Activated CD4-positive, alpha-beta memory T cell treated with anti-CD3 and anti-CD28 coated beads, Interleukin-2, amount 10 ng/mL, durations not matched to agents 7 days and 5 days (primary cell): ENCODE measurements around the gene DTX1. TPM values are rescaled to one million over a fixed set of nuclear protein-coding genes. Genes with fewer than 3 reads are reported as not detected.
"Not testable (repeated sequence)": the region's sequence is repeated elsewhere in the genome, so short reads cannot be mapped to it uniquely, and the experiment has no call there.

Experiments used
- CTCF ChIA-PET: fragments of 350-600 bp; sonication (Branson Sonifier 250); formaldehyde crosslinking; loops from one replicate; lab custom pipeline; 2021; ENCODE audit warnings: antibody characterized with exemption, inconsistent platforms; lab: Charles Lee
- POLR2A ChIA-PET: fragments of 350-600 bp; sonication (Branson Sonifier 250); formaldehyde crosslinking; loops from one replicate; lab custom pipeline; 2021; ENCODE audit warnings: antibody characterized with exemption; lab: Charles Lee
- DNase-seq: peaks from one replicate; pipeline ENCODE4 v3.0.0-alpha.2; 2020
- H3K27ac Mint-ChIP-seq: one replicate; pipeline ENCODE4 v1.8.0; 2021; ENCODE audit warnings: mild to moderate bottlenecking, mixed read lengths
- H3K27me3 Mint-ChIP-seq: one replicate; pipeline ENCODE4 v1.8.0; 2021; ENCODE audit warnings: mixed read lengths
- H3K36me3 Mint-ChIP-seq: one replicate; pipeline ENCODE4 v1.8.0; 2021; ENCODE audit warnings: low read depth, mixed read lengths
- H3K4me1 Mint-ChIP-seq: one replicate; pipeline ENCODE4 v1.8.0; 2021; ENCODE audit warnings: mixed read lengths
- H3K4me3 Mint-ChIP-seq: one replicate; pipeline ENCODE4 v1.8.0; 2021; ENCODE audit warnings: mild to moderate bottlenecking, mixed read lengths
- H3K9me3 Mint-ChIP-seq: one replicate; pipeline ENCODE4 v1.8.0; 2021; ENCODE audit warnings: mixed read lengths
- total RNA-seq, 2 experiments: library from RNA; stranded (reverse); gene quantifications; one replicate each; pipeline ENCODE4 v1.2.3, GENCODE V29; 2021

The DTX1 gene
- total RNA-seq, 2 experiments from 2014 or later, result 0.18 TPM; not detected in 1

DNA sequence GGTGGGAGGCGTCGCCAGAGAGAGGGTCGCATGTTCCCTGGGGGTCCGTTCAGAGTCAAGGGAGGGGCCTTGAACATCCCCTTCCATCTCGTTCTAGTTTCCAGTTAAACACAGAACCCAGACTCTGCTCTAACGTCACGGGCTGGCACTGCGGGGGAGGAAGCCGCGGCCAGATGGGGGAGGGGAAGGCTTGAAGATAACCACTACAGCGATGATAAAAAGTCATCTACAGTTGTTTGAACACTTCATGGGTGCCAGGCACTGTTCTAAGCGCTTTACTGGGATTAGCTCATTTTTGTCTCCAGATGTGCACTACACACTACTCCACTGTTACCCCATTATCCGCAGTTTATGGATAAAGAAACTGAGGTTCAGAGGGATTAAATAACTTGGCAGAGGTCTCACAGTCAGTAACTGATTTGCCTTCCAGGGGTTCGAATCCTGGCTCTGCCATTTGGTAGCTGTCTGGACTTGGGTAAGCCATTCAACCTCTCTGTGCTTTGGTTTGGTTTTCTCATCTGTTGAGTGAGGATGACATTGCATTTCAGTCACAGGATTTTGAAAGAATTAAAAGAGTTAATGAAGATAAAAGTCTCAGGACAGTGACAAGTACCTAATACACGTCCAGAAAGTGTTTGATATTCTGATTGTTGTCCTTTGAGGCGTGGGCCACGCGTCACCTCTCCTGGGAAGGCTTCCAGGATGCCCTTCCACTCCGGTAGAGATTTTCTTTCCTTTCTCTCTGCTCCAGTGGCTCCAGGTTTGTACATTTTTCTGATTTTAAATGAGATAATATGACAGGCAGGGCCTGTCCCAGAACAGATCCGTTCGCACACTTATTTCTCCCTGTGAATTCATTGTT is 79.8 kb downstream of the DTX1 start:
- peak overlapping the region; percentile 54 for H3K4me3 Mint-ChIP-seq

DNA sequence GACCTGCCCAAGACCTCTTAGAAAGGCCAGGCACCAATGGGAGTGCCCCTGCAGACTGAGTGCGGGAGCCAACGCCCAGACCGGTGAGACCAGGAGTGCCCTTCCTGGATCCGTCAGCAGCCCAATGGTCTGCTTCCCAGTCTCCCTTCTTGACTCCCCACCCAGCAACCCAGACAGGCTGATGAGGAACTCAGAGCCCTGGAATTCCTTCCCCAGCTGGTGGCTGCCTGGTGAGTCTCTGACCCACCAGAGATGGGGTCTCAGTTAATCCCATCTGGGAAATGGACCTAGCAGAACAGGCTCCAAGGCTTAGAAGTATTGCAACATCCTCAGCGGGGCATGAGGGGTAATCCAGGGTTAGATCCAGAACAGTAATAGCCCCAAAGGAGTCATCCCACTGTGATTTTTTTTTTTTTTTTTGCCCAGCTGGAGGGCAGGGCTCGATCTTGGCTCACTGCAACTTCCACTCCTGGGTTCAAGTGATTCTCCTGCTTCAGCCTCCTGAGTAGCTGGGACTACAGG is 80.5 kb downstream of the DTX1 start:
- Mint-ChIP-seq H3K36me3 (no peaks in the 10 kb centered on the region), H3K27me3 (peaks cover 6% of the 10 kb centered on the region), H3K4me1 (peaks cover 14% of the 10 kb centered on the region), H3K4me3 (no peak overlapping the region), H3K9me3 (no peaks in the 10 kb centered on the region), H3K27ac (no peak overlapping the region)
- CTCF ChIA-PET, result interaction anchor here (1.7 kb wide), 1 partner anchor 16 kb away, joined by 5 read pairs; no protein-coding TSS in a partner anchor
- DNase-seq, result no peak
- POLR2A ChIA-PET, result interaction anchor here (1.2 kb wide), 1 partner anchor 17 kb away, joined by 4 read pairs; no protein-coding TSS in a partner anchor

More for the DNA sequence above, 79.8 kb downstream of the DTX1 start:
- CTCF ChIA-PET, result interaction anchor here (1.2 to 2.0 kb wide), 2 partner anchors 17 to 38 kb away, joined by 3 to 10 read pairs; no protein-coding TSS in a partner anchor
- peak; percentile 54 for DNase-seq
- H3K36me3 Mint-ChIP-seq, result no peaks in the 10 kb centered on the region
- POLR2A ChIA-PET, result no interaction called here
- H3K4me1 Mint-ChIP-seq, result peaks cover 14% of the 10 kb centered on the region
- peaks cover 6% of the 10 kb centered on the region for H3K27me3 Mint-ChIP-seq
- no peak overlapping the region for H3K27ac Mint-ChIP-seq
- no peaks in the 10 kb centered on the region for H3K9me3 Mint-ChIP-seq

DNA sequence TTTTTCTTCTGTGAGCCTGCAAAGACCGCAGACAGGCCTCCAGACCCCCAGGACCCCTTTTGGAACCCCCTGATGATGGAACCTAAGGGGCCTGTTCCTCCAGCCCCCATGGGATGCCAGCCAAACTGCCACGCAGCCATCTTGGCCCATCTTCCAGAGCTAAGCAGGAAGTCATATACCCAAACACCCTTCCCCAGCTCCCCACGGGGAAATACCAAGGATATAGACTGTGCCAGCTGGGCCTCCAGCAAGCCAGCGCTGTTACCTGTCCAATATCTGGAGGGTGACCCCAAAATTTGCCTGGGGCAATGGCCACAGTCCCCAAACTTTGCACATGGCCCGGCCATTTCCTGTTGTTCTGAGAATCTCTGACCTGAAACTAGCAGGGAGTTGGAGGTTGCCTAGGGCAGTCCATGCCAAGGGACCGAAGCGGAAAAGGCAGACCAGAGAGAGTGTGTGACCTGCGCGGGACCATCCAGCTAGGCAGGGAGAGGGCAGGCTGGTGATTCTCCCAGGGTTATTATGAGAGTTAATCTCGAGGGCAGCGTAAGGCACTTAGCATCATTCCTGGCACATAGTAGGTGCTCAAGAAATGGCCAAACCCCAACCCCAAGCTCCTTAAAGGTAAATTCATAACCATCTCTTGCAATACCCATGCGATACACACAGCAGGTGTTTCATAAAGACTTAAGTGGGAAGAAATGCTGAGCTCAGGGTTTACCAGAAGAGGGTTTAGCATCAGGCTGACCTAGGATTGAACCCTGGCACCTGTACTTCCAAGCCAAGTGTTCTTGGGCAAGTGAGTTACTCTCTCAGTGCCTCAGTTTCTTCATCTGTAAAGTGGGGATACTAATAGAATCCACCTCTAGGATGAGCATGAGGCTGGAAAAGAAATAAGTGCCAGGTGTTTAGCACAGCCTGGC is 81.6 kb downstream of the DTX1 start:
- H3K4me1 Mint-ChIP-seq, result peaks cover 14% of the 10 kb centered on the region
- no peaks in the 10 kb centered on the region for H3K36me3 Mint-ChIP-seq
- DNase-seq, result no peak
- no peak overlapping the region for H3K27ac Mint-ChIP-seq
- CTCF ChIA-PET, result interaction anchor here (0.6 to 1.7 kb wide), 2 partner anchors 15 to 287 kb away, joined by 4 to 5 read pairs; no protein-coding TSS in a partner anchor
- no peaks in the 10 kb centered on the region for H3K9me3 Mint-ChIP-seq
- H3K4me3 Mint-ChIP-seq, result no peak overlapping the region
- peaks cover 6% of the 10 kb centered on the region for H3K27me3 Mint-ChIP-seq
- POLR2A ChIA-PET, result interaction anchor here (1.2 kb wide), 1 partner anchor 16 kb away, joined by 4 read pairs; no protein-coding TSS in a partner anchor

DNA sequence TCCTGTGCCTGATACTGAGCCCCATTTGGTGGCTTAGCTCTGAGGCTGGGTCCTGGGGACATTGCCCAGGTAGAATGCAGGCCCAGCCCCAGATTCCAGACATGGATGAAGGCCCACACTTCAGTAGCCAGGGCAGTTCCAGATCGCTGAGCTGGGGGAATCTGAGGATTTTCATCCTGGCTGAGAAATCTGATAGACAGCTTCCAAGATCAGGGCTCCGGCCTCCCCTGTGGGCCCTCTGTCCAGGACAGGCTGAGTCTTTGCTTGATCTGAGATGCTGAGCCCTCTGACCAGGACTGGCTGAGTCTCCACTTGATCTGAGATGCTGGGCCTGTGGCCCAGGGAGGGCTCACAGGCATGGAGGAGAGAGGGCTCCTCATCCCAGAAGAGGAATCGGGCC is 82.3 kb downstream of the DTX1 start:
- Mint-ChIP-seq H3K9me3 (no peaks in the 10 kb centered on the region), H3K4me3 (no peak overlapping the region), H3K27me3 (peaks cover 6% of the 10 kb centered on the region), H3K27ac (no peak overlapping the region), H3K4me1 (peaks cover 14% of the 10 kb centered on the region), H3K36me3 (no peaks in the 10 kb centered on the region)
- POLR2A ChIA-PET, result no interaction called here
- DNase-seq, result no peak
- CTCF ChIA-PET, result interaction anchor here (1.7 kb wide), 1 partner anchor 14 kb away, joined by 5 read pairs; no protein-coding TSS in a partner anchor

DNA sequence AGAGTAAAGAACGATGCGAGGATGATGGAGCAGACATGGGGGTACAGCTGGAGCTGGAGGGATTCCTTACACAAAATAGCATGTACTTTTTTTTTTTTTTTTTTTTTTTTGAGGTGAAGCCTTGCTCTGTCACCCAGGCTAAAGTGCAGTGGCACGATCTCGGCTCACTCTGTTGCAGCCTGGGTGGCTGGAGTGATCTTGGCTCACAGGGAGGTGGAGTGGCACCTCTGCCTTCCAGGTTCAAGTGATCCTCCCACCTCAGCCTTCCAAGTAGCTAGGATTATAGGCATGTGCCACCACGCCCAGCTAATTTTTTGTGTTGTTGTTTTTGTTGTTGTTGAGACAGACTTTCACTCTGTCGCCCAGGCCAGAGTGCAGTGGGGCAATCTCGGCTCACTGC is 84.2 kb downstream of the DTX1 start:
- Mint-ChIP-seq H3K27me3 (peaks cover 5% of the 10 kb centered on the region), H3K27ac (no peak overlapping the region), H3K4me1 (peaks cover 13% of the 10 kb centered on the region), H3K36me3 (no peaks in the 10 kb centered on the region), H3K9me3 (no peaks in the 10 kb centered on the region), H3K4me3 (no peak overlapping the region)
- CTCF ChIA-PET, result interaction anchor here (1.9 kb wide), 1 partner anchor 34 kb away, joined by 4 read pairs; no protein-coding TSS in a partner anchor
- DNase-seq, result no peak
- POLR2A ChIA-PET, result no interaction called here

DNA sequence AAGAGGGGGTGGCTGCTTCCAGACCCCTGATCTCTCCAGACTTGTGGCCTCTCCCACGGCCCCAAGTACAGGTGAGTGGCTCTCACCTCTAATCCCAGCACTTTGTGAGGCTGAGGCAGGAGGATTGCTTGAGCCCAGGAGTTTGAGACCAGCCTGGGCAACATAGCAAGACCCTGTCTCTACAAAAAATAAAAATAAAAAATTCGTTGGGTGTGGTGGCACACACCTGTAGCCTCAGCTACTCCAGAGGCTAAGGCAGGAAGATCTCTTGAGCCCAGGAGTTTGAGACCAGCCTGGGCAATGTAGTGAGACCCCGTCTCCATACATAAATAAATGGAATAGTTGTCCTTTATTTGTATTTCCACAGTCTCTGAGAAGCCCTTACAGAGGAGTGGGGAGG is 85.2 kb downstream of the DTX1 start:
- CTCF ChIA-PET, H3K4me1 Mint-ChIP-seq, H3K27me3 Mint-ChIP-seq, H3K4me3 Mint-ChIP-seq, H3K27ac Mint-ChIP-seq, H3K36me3 Mint-ChIP-seq, H3K9me3 Mint-ChIP-seq, DNase-seq, POLR2A ChIA-PET: not testable (repeated sequence)

DNA sequence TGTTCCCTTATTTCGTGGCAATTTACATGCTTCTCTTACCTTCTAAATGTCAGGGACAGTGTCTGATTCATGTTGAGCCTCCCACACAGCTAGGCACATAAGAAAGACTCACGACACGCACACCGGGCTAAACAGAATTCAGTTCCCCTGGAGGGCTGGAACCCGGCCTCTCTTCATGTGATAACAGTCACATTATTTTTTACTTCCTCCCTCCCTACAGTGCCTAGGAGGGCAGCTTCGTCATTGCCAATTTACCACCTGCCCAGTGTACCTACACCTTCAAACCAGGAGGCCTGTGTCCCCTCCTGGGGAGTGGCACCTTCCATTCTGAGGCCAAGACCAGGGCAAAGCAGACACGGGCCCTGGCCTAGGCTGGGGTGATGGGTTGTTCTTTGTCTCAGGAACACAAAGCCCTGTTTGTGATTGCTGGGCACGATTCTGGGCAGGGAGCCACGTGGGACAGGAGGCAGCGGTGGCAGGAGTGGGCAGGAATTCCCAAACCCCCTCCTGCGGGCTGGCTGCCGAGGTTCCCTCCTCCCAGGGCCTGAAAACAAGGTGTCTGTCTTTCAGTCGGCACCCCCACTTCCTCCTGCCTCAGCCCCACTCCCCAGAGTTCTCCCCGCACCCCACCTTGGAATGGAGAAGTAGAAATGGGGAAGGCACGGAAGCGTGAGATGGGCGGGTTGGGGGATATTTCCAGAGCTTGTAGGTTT is 85.8 kb downstream of the DTX1 start:
- H3K4me1 Mint-ChIP-seq, result peaks cover 1% of the 10 kb centered on the region
- H3K36me3 Mint-ChIP-seq, result no peaks in the 10 kb centered on the region
- peaks cover 8% of the 10 kb centered on the region for H3K27me3 Mint-ChIP-seq
- CTCF ChIA-PET, result no interaction called here
- no peak for DNase-seq
- H3K27ac Mint-ChIP-seq, result no peak overlapping the region
- H3K4me3 Mint-ChIP-seq, result no peak overlapping the region
- POLR2A ChIA-PET, result no interaction called here
- no peaks in the 10 kb centered on the region for H3K9me3 Mint-ChIP-seq

DNA sequence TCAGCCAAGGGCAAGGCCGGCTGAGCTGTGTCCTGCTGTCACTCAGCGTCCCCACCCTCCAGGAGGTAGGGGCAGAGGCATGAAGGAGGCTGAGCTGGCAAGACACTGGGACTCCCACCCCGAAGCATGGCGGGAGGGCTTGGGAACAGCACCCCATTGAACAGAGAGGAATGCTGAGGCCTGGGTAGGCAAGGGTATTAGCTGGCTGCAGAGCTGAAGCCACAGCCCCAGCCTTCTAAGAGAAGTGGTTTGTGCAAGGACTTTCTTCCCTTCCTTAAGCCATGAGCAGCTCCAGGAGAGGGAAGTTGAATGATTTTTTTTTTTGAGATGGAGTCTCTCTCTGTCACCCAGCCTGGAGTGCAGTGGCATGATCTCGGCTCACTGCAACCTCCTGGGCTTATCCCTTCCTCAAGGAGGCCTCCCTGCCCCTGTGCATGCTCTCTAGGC is 86.4 kb downstream of the DTX1 start:
- Mint-ChIP-seq H3K36me3 (no peaks in the 10 kb centered on the region), H3K4me1 (peaks cover 1% of the 10 kb centered on the region), H3K27ac (no peak overlapping the region), H3K4me3 (no peak overlapping the region), H3K9me3 (no peaks in the 10 kb centered on the region), H3K27me3 (peaks cover 10% of the 10 kb centered on the region)
- ChIA-PET POLR2A (no interaction called here), CTCF (no interaction called here)
- no peak for DNase-seq

DNA sequence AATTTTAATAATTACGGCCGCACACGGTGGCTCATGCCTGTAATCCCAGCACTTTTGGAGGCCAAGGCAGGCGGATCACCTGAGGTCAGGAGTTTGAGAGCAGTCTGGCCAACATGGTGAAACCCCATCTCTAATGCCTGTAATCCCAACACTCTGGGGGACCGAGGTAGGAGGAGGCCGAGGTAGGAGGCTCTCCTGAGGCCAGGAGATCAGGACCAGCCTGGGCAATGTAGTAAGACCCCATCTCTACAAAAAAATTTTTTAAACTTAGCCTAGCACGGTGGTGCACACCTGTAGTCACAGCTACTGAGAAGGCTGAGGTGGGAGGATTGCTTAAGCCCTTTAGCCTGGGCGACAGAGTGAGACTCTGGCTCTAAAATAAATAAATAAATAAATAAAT is 87.4 kb downstream of the DTX1 start:
- peaks cover 10% of the 10 kb centered on the region for H3K27me3 Mint-ChIP-seq
- ChIA-PET POLR2A (no interaction called here), CTCF (interaction anchor here (1.6 kb wide), 1 partner anchor 9 kb away, joined by 4 read pairs; no protein-coding TSS in a partner anchor)
- no peaks in the 10 kb centered on the region for H3K9me3 Mint-ChIP-seq
- H3K36me3 Mint-ChIP-seq, result no peaks in the 10 kb centered on the region
- no peak for DNase-seq
- H3K27ac Mint-ChIP-seq, result no peak overlapping the region
- H3K4me1 Mint-ChIP-seq, result peaks cover 1% of the 10 kb centered on the region
- no peak overlapping the region for H3K4me3 Mint-ChIP-seq

DNA sequence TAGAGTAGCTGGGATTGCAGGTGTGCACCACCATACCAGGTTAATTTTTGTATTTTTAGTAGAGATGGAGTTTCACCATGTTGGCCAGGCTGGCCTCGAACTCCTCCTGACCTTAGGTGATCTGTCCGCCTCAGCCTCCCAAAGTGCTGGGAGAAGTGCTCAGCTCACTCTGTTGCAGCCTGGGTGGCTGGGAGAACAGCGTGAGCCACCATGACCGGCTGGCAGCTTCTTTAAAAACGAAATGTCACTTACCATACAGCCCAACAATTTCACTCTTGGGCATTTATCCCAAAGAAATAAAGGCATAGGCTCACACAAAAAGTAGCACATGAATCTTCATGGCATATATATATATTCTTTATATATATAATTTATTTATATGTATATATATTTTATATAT is 88.3 kb downstream of the DTX1 start:
- peaks cover 1% of the 10 kb centered on the region for H3K4me1 Mint-ChIP-seq
- CTCF ChIA-PET, result interaction anchor here (0.5 to 1.6 kb wide), 2 partner anchors 10 to 151 kb away, joined by 3 to 4 read pairs; no protein-coding TSS in a partner anchor
- no peak for DNase-seq
- H3K9me3 Mint-ChIP-seq, result no peaks in the 10 kb centered on the region
- no peak overlapping the region for H3K27ac Mint-ChIP-seq
- no peak overlapping the region for H3K4me3 Mint-ChIP-seq
- POLR2A ChIA-PET, result no interaction called here
- H3K27me3 Mint-ChIP-seq, result peaks cover 11% of the 10 kb centered on the region
- H3K36me3 Mint-ChIP-seq, result no peaks in the 10 kb centered on the region

DNA sequence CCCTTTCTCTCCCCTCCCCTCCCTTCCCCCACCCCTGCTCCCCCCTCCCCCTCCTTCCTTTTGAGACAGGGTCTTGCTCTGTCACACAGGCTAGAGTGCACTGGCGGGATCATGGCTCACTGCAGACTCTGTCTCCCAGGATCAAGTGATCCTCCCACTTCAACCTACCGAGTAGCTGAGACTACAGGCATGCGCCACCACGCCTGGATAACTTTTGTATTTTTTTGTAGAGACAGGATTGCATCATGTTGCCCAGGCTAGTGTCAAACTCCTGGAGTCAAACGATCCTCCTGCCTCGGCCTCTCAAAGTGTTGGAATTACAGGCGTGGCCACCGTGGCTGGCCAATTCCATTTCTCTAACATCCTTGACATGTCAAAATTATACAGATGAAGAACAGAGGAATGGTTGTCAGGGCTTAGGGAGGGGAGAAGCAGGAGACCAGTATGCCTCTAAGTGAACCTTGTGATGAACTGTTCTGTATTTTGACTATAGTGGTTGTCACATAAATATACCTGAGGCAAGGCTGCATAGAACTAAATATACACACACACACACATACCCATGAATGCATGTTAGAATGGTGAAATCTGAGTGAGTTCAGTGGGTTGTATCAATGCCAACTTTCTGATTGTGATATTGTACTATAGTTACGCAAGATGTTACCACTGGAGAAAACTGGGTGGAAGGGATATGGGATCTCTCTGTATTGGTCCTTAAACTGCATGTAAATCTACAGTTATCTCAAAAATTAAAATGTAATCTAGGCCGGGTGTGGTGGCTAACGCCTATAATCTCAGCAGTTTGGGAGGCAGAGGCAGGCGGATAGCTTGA is 89.4 kb downstream of the DTX1 start:
- ChIA-PET POLR2A (no interaction called here), CTCF (interaction anchor here (0.6 to 1.6 kb wide), 4 partner anchors 7 to 180 kb away, joined by 3 to 5 read pairs (median 4); partner anchors contain the start of gene DDX54)
- DNase-seq, result no peak
- no peaks in the 10 kb centered on the region for H3K9me3 Mint-ChIP-seq
- no peaks in the 10 kb centered on the region for H3K36me3 Mint-ChIP-seq
- no peak overlapping the region for H3K27ac Mint-ChIP-seq
- H3K4me1 Mint-ChIP-seq, result no peaks in the 10 kb centered on the region
- peaks cover 18% of the 10 kb centered on the region for H3K27me3 Mint-ChIP-seq
- no peak overlapping the region for H3K4me3 Mint-ChIP-seq
